Spleen (tissue), 11 donors: Measurements from ENCODE around the gene PLCB1. TPM values are rescaled to one million over a fixed set of nuclear protein-coding genes. Genes with fewer than 3 reads are reported as not detected.

ENCODE experiments used
- DNase-seq: peaks from one replicate; pipeline ENCODE4 v3.0.0-alpha.2; 2020
- H3K27ac ChIP-seq, 8 donors: fragments of 200-600 bp; sonication (generic) in 7 of 8; 1 replicate in 4 of 8; 2 replicates in 4 of 8; pipeline versions ENCODE4 v1.5.0 to v1.8.0; 2016 to 2021; ENCODE audit warnings: inconsistent platforms in 4 of 8, mild to moderate bottlenecking in 4 of 8, moderate library complexity in 1 of 8
- H3K27me3 ChIP-seq, 7 donors: fragments of 200-600 bp; sonication (generic) in 6 of 7; replicated peaks in 1 of 7; 1 replicate in 4 of 7; 2 replicates in 3 of 7; pipeline versions ENCODE4 v1.5.0 to v1.8.0; 2016 to 2021; ENCODE audit warnings: inconsistent platforms in 3 of 7, mild to moderate bottlenecking in 1 of 7
- H3K36me3 ChIP-seq, 6 donors: fragments of 200-600 bp; sonication (generic) in 5 of 6; 1 replicate in 4 of 6; 2 replicates in 2 of 6; pipeline versions ENCODE4 v1.5.0 to v1.8.0; 2016 to 2021; ENCODE audit warnings: inconsistent platforms in 2 of 6
- H3K4me1 ChIP-seq, 6 donors: fragments of 200-600 bp; sonication (generic) in 5 of 6; 1 replicate in 3 of 6; 2 replicates in 3 of 6; pipeline versions ENCODE4 v1.5.0 to v1.8.0; 2016 to 2021; ENCODE audit warnings: inconsistent platforms in 3 of 6
- H3K4me3 ChIP-seq, 8 donors: fragments of 200-600 bp; sonication (generic) in 7 of 8; 1 replicate in 4 of 8; 2 replicates in 4 of 8; pipeline versions ENCODE4 v1.5.0 to v1.8.0; 2016 to 2021; ENCODE audit warnings: inconsistent platforms in 4 of 8, mild to moderate bottlenecking in 4 of 8, moderate library complexity in 2 of 8
- H3K9me3 ChIP-seq, 8 donors: fragments of 200-600 bp; sonication (generic) in 7 of 8; 1 replicate in 4 of 8; 2 replicates in 4 of 8; pipeline versions ENCODE4 v1.5.0 to v1.8.0; 2016 to 2021; ENCODE audit warnings: inconsistent platforms in 4 of 8
- CTCF ChIP-seq, 11 experiments: fragments of 200-600 bp in 7 of 11; fragments of 450-650 bp in 4 of 11; sonication (generic) in 4 of 11; IDR thresholded peaks in 8 of 11; conservative IDR thresholded peaks in 3 of 11; 1 replicate in 7 of 11; 2 replicates in 4 of 11; pipeline versions ENCODE4 v1.4.0 to v1.8.0; 2016 to 2021; ENCODE audit warnings: antibody characterized with exemption in 11 of 11, inconsistent platforms in 4 of 11, mild to moderate bottlenecking in 1 of 11
- POLR2A ChIP-seq, 3 donors: fragments of 450-650 bp; IDR thresholded peaks; one replicate each; pipeline ENCODE4 v1.5.1; 2017; ENCODE audit warnings: antibody characterized with exemption in 3 of 3, mild to moderate bottlenecking in 1 of 3
- POLR2AphosphoS5 ChIP-seq, 3 donors: sonication (generic); formaldehyde crosslinking; IDR thresholded peaks; one replicate each; pipeline ENCODE4 v1.5.1; 2017; ENCODE audit warnings: antibody characterized with exemption in 3 of 3
- WGBS, 5 donors: extraction: QIAGEN DNeasy Blood & Tissue Kit in 3 of 5; methylation state at CpG; one replicate each; pipeline versions ENCODE4 v1.1.5 to v1.1.7; 2013 to 2018; 5-methylcytosine and 5-hydroxymethylcytosine counted together
- intact Hi-C: fragments of 100-400 bp; cut with DNase I; formaldehyde crosslinking; loops from one replicate; pipeline ENCODE4 v1.15.0; 2023; ENCODE audit warnings: low total_unique reads
- polyA plus RNA-seq, 3 donors: library from polyadenylated mRNA; stranded (reverse); fragments of 200-250 nt; gene quantifications; one replicate each; pipeline ENCODE4 v1.2.1, GENCODE V29; 2013
- total RNA-seq, 7 donors: library from RNA; depleted of rRNA in 3 of 7; stranded (reverse); fragments of >200 nt in 3 of 7; fragmentation: NEBNext Ultra II Directional in 4 of 7; extraction: Animal tissue kit (Norgen Biotek cat#: 25700) in 4 of 7; gene quantifications; one replicate each; pipeline versions ENCODE4 v1.1.0 to v1.2.1, GENCODE V29; 2016 to 2021
- donor health status: healthy with polysubstance abuse.
- donor health status: DM: no; HTN: no; CAD: no; lungs with moderate emphysema.
- donor health status: DM: no; HTN: no; CAD: no.
- donor health status: Bipolar disorder and iron deficiency.
- donor health status: healthy.
- donor health status: DM: no; HTN: no; CAD: no.
- donor health status: DM: yes; HTN: yes; CAD: no.

Gene PLCB1
- total and polyA plus RNA-seq, 10 donors, result 1.0 to 33.7 (median 16.2) TPM

- DNase-seq, result no peak
- peaks cover 0 to 22% (median 2%) of the 10 kb centered on the region in 6 donors for H3K4me1 ChIP-seq
- H3K36me3 ChIP-seq, result no peaks in the 10 kb centered on the region
- no peak overlapping the region for H3K27ac ChIP-seq
- 68 to 87% (median 78%) methylated on average over 2 of the region's 2 CpGs for WGBS, 5 donors
- H3K9me3 ChIP-seq, result no peaks in the 10 kb centered on the region
- no peak overlapping the region for H3K4me3 ChIP-seq
- intact Hi-C loops, result no loop called here
- H3K27me3 ChIP-seq, result no peaks in the 10 kb centered on the region
- no peak for TF ChIP-seq CTCF (IDR thresholded peaks at IDR 0.05 in 8 of 11, conservative IDR thresholded peaks at IDR 0.05 in 3 of 11)
- TF ChIP-seq POLR2AphosphoS5 (IDR thresholded peaks at IDR 0.05), result no peak
- TF ChIP-seq POLR2A (IDR thresholded peaks at IDR 0.05), result no peak
Measured at GRCh38 chr20:8334641-8335040, 202.6 kb downstream of the PLCB1 start.

GRCh38 chr20:8335059-8335458 lies 203.0 kb downstream of the PLCB1 start:
- H3K27ac ChIP-seq, result no peak overlapping the region
- no peak overlapping the region for H3K4me3 ChIP-seq
- no peak for DNase-seq
- WGBS, 5 donors, result 72 to 95% (median 79%) methylated on average over 1 of the region's 1 CpG
- no peaks in the 10 kb centered on the region for H3K36me3 ChIP-seq
- TF ChIP-seq CTCF (IDR thresholded peaks at IDR 0.05 in 8 of 11, conservative IDR thresholded peaks at IDR 0.05 in 3 of 11) (no peak), POLR2AphosphoS5 (IDR thresholded peaks at IDR 0.05) (no peak), POLR2A (IDR thresholded peaks at IDR 0.05) (no peak)
- no peaks in the 10 kb centered on the region for H3K27me3 ChIP-seq
- intact Hi-C loops, result no loop called here
- H3K9me3 ChIP-seq, result no peaks in the 10 kb centered on the region
- H3K4me1 ChIP-seq, result peaks cover 0 to 22% (median 1%) of the 10 kb centered on the region in 6 donors

- DNase-seq, result no peak
- Histone ChIP-seq H3K4me1 (peaks cover 0 to 16% (median 0%) of the 10 kb centered on the region in 6 donors), H3K36me3 (no peaks in the 10 kb centered on the region), H3K9me3 (no peaks in the 10 kb centered on the region), H3K4me3 (no peak overlapping the region), H3K27me3 (no peaks in the 10 kb centered on the region), H3K27ac (no peak overlapping the region)
- intact Hi-C loops, result no loop called here
- TF ChIP-seq POLR2AphosphoS5 (IDR thresholded peaks at IDR 0.05), result no peak
- no peak for TF ChIP-seq POLR2A (IDR thresholded peaks at IDR 0.05)
- no peak for TF ChIP-seq CTCF (IDR thresholded peaks at IDR 0.05 in 8 of 11, conservative IDR thresholded peaks at IDR 0.05 in 3 of 11)
- 85 to 94% (median 90%) methylated on average over 7 of the region's 7 CpGs for WGBS, 5 donors
Measured at GRCh38 chr20:8335495-8336195, 203.6 kb downstream of the PLCB1 start.

GRCh38 chr20:8339349-8339748 lies 207.3 kb downstream of the PLCB1 start:
- Histone ChIP-seq H3K9me3 (no peaks in the 10 kb centered on the region), H3K36me3 (no peaks in the 10 kb centered on the region), H3K4me3 (no peak overlapping the region), H3K27ac (no peak overlapping the region), H3K4me1 (no peaks in the 10 kb centered on the region), H3K27me3 (no peaks in the 10 kb centered on the region)
- WGBS, 5 donors, result 87 to 98% (median 89%) methylated on average over 3 of the region's 3 CpGs
- no peak for DNase-seq
- intact Hi-C loops, result no loop called here
- TF ChIP-seq POLR2AphosphoS5 (IDR thresholded peaks at IDR 0.05) (no peak), POLR2A (IDR thresholded peaks at IDR 0.05) (no peak), CTCF (IDR thresholded peaks at IDR 0.05 in 8 of 11, conservative IDR thresholded peaks at IDR 0.05 in 3 of 11) (no peak)
